WTC11 (cell line): Measurements from ENCODE around the gene BICRA. TPM values are rescaled to one million over a fixed set of nuclear protein-coding genes. Genes with fewer than 3 reads are reported as not detected.

Source experiments
- ATAC-seq: fragments of 200-7000 bp; cut with Tn5 transposase; 2 replicates; pipeline ENCODE4 v1.10.0; 2021; ENCODE audit warnings: mild to moderate bottlenecking, moderate library complexity
- CTCF ChIA-PET: fragments of 300-600 bp; sonication (Branson Sonifier 250); formaldehyde crosslinking; loops from one replicate; lab custom pipeline; 2021; ENCODE audit warnings: antibody characterized with exemption; lab: Charles Lee
- POLR2A ChIA-PET: fragments of 350-600 bp; sonication (Branson Sonifier 250); formaldehyde crosslinking; loops from one replicate; lab custom pipeline; 2021; ENCODE audit warnings: antibody characterized with exemption; lab: Charles Lee
- DNase-seq: peaks from one replicate; pipeline ENCODE4 v3.0.0; 2021; ENCODE audit warnings: low spot score
- H3K27ac Mint-ChIP-seq: 2 replicates; pipeline ENCODE4 v1.8.0; 2021; ENCODE audit warnings: mixed read lengths
- H3K27me3 Mint-ChIP-seq: 2 replicates; pipeline ENCODE4 v1.8.0; 2021; ENCODE audit warnings: low read depth, mild to moderate bottlenecking, moderate library complexity, mixed read lengths
- H3K36me3 Mint-ChIP-seq: 2 replicates; pipeline ENCODE4 v1.8.0; 2021; ENCODE audit warnings: mixed read lengths
- H3K4me1 Mint-ChIP-seq: 2 replicates; pipeline ENCODE4 v1.8.0; 2022; ENCODE audit warnings: mixed read lengths
- H3K4me3 Mint-ChIP-seq: 2 replicates; pipeline ENCODE4 v1.8.0; 2021; ENCODE audit warnings: mild to moderate bottlenecking, moderate library complexity, mixed read lengths
- H3K9me3 Mint-ChIP-seq: 2 replicates; pipeline ENCODE4 v1.8.0; 2021; ENCODE audit warnings: mixed read lengths
- CREB1 ChIP-seq: sonication (generic); formaldehyde crosslinking; IDR thresholded peaks from 2 replicates; pipeline ENCODE4 v1.8.0; 2023; ENCODE audit warnings: mild to moderate bottlenecking, missing genetic modification reagents
- CREM ChIP-seq: sonication (generic); formaldehyde crosslinking; IDR thresholded peaks from 2 replicates; pipeline ENCODE4 v1.8.1; 2022; ENCODE audit warnings: mild to moderate bottlenecking, missing genetic modification reagents, moderate library complexity
- ESRRA ChIP-seq: sonication (generic); formaldehyde crosslinking; IDR thresholded peaks from 2 replicates; pipeline ENCODE4 v1.8.1; 2022; ENCODE audit warnings: mild to moderate bottlenecking, missing genetic modification reagents, borderline replicate concordance
- ETV6 ChIP-seq: sonication (generic); formaldehyde crosslinking; IDR thresholded peaks from 2 replicates; pipeline ENCODE4 v1.8.1; 2022; ENCODE audit warnings: mild to moderate bottlenecking, missing genetic modification reagents
- FOXJ3 ChIP-seq: sonication (generic); formaldehyde crosslinking; IDR thresholded peaks from 2 replicates; pipeline ENCODE4 v1.9.0; 2021; ENCODE audit warnings: missing genetic modification reagents, mild to moderate bottlenecking, borderline replicate concordance
- GTF2I ChIP-seq: fragments of 250-450 bp; sonication (Bioruptor Pico); conservative IDR thresholded peaks from 2 replicates; pipeline ENCODE4 v1.4.0; 2021; ENCODE audit warnings: mild to moderate bottlenecking
- MLX ChIP-seq: sonication (generic); formaldehyde crosslinking; IDR thresholded peaks from 2 replicates; pipeline ENCODE4 v1.8.1; 2023; ENCODE audit warnings: mild to moderate bottlenecking, missing genetic modification reagents, moderate library complexity
- MXD4 ChIP-seq: fragments of 250-450 bp; sonication (Bioruptor Pico); IDR thresholded peaks from 2 replicates; pipeline ENCODE4 v1.8.0; 2021; ENCODE audit warnings: mild to moderate bottlenecking, moderate library complexity, borderline replicate concordance
- MYBL2 ChIP-seq: sonication (generic); formaldehyde crosslinking; IDR thresholded peaks from 2 replicates; pipeline ENCODE4 v1.8.1; 2023; ENCODE audit warnings: mild to moderate bottlenecking, moderate library complexity, missing genetic modification reagents
- NFATC4 ChIP-seq: fragments of 250-450 bp; sonication (Bioruptor Pico); IDR thresholded peaks from 2 replicates; pipeline ENCODE4 v1.9.0; 2021; ENCODE audit warnings: mild to moderate bottlenecking
- NFE2L1 ChIP-seq: sonication (generic); formaldehyde crosslinking; IDR thresholded peaks from 2 replicates; pipeline ENCODE4 v1.8.1; 2023; ENCODE audit warnings: missing genetic modification reagents
- NR1H2 ChIP-seq: sonication (generic); formaldehyde crosslinking; IDR thresholded peaks from 2 replicates; pipeline ENCODE4 v1.9.0; 2021; ENCODE audit warnings: mild to moderate bottlenecking, moderate library complexity, missing genetic modification reagents
- NR2C2 ChIP-seq: sonication (generic); formaldehyde crosslinking; IDR thresholded peaks from 2 replicates; pipeline ENCODE4 v1.8.0; 2022; ENCODE audit warnings: mild to moderate bottlenecking, missing genetic modification reagents
- SOX15 ChIP-seq: fragments of 250-450 bp; sonication (Bioruptor Pico); IDR thresholded peaks from 2 replicates; pipeline ENCODE4 v1.9.0; 2021; ENCODE audit warnings: mild to moderate bottlenecking
- TEAD1 ChIP-seq: sonication (generic); formaldehyde crosslinking; IDR thresholded peaks from 2 replicates; pipeline ENCODE4 v1.8.0; 2022; ENCODE audit warnings: mild to moderate bottlenecking, missing genetic modification reagents
- USF2 ChIP-seq: sonication (generic); formaldehyde crosslinking; IDR thresholded peaks from 2 replicates; pipeline ENCODE4 v1.8.1; 2023; ENCODE audit warnings: mild to moderate bottlenecking, missing genetic modification reagents, moderate library complexity
- ZNF263 ChIP-seq: sonication (generic); formaldehyde crosslinking; IDR thresholded peaks from 2 replicates; pipeline ENCODE4 v1.8.1; 2022; ENCODE audit warnings: low read depth, mild to moderate bottlenecking, moderate library complexity, missing genetic modification reagents
- ZNF317 ChIP-seq: sonication (generic); formaldehyde crosslinking; IDR thresholded peaks from 2 replicates; pipeline ENCODE4 v1.8.1; 2023; ENCODE audit warnings: low read depth, mild to moderate bottlenecking, moderate library complexity, missing genetic modification reagents, borderline replicate concordance
- ZNF416 ChIP-seq: fragments of 250-450 bp; sonication (Bioruptor Pico); IDR thresholded peaks from 2 replicates; pipeline ENCODE4 v1.9.0; 2021; ENCODE audit warnings: mild to moderate bottlenecking, inconsistent platforms
- ZNF423 ChIP-seq: fragments of 250-450 bp; sonication (Bioruptor Pico); IDR thresholded peaks from 2 replicates; pipeline ENCODE4 v2.1.2; 2022; ENCODE audit warnings: mild to moderate bottlenecking, moderate library complexity
- total RNA-seq: library from RNA; stranded (reverse); gene quantifications from 3 replicates; pipeline ENCODE4 v1.2.3, GENCODE V29; 2021
- TF ChIP-seq, protein P1 (sequence below): sonication (generic); formaldehyde crosslinking; IDR thresholded peaks from 2 replicates; pipeline ENCODE4 v1.8.1; 2022; ENCODE audit warnings: low read depth, mild to moderate bottlenecking, moderate library complexity, missing genetic modification reagents, borderline replicate concordance
- TF ChIP-seq, protein P2 (sequence below): sonication (generic); formaldehyde crosslinking; IDR thresholded peaks from 2 replicates; pipeline ENCODE4 v1.8.1; 2023; ENCODE audit warnings: mild to moderate bottlenecking, missing genetic modification reagents
- TF ChIP-seq, protein P3 (sequence below): sonication (generic); formaldehyde crosslinking; IDR thresholded peaks from 2 replicates; pipeline ENCODE4 v1.8.0; 2022; ENCODE audit warnings: mild to moderate bottlenecking, missing genetic modification reagents
- TF ChIP-seq, protein P4 (sequence below): fragments of 250-450 bp; sonication (Bioruptor Pico); IDR thresholded peaks from 2 replicates; pipeline ENCODE4 v1.9.0; 2021; ENCODE audit warnings: mild to moderate bottlenecking

Gene BICRA
- total RNA-seq, 1 experiment from 2014 or later = 30.3 TPM

- TF ChIP-seq, protein P1, sequence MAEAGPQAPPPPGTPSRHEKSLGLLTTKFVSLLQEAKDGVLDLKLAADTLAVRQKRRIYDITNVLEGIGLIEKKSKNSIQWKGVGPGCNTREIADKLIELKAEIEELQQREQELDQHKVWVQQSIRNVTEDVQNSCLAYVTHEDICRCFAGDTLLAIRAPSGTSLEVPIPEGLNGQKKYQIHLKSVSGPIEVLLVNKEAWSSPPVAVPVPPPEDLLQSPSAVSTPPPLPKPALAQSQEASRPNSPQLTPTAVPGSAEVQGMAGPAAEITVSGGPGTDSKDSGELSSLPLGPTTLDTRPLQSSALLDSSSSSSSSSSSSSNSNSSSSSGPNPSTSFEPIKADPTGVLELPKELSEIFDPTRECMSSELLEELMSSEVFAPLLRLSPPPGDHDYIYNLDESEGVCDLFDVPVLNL (CRISPR knock-in tag) = no peak
- TF ChIP-seq MYBL2 (CRISPR knock-in tag) (no peak), TEAD1 (CRISPR knock-in tag) (no peak), MLX (CRISPR knock-in tag) (no peak), NFE2L1 (CRISPR knock-in tag) (no peak), ZNF263 (CRISPR knock-in tag) (no peak), NFATC4 (no peak), GTF2I (CRISPR knock-in tag) (no peak), SOX15 (no peak)
- TF ChIP-seq, protein P2, sequence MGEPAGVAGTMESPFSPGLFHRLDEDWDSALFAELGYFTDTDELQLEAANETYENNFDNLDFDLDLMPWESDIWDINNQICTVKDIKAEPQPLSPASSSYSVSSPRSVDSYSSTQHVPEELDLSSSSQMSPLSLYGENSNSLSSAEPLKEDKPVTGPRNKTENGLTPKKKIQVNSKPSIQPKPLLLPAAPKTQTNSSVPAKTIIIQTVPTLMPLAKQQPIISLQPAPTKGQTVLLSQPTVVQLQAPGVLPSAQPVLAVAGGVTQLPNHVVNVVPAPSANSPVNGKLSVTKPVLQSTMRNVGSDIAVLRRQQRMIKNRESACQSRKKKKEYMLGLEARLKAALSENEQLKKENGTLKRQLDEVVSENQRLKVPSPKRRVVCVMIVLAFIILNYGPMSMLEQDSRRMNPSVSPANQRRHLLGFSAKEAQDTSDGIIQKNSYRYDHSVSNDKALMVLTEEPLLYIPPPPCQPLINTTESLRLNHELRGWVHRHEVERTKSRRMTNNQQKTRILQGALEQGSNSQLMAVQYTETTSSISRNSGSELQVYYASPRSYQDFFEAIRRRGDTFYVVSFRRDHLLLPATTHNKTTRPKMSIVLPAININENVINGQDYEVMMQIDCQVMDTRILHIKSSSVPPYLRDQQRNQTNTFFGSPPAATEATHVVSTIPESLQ (CRISPR knock-in tag) = no peak
- TF ChIP-seq, all 79 proteins: peak for 0
Observed at GRCh38 chr19:47676811-47677210, 67.9 kb downstream of the BICRA start (continued).

DNA sequence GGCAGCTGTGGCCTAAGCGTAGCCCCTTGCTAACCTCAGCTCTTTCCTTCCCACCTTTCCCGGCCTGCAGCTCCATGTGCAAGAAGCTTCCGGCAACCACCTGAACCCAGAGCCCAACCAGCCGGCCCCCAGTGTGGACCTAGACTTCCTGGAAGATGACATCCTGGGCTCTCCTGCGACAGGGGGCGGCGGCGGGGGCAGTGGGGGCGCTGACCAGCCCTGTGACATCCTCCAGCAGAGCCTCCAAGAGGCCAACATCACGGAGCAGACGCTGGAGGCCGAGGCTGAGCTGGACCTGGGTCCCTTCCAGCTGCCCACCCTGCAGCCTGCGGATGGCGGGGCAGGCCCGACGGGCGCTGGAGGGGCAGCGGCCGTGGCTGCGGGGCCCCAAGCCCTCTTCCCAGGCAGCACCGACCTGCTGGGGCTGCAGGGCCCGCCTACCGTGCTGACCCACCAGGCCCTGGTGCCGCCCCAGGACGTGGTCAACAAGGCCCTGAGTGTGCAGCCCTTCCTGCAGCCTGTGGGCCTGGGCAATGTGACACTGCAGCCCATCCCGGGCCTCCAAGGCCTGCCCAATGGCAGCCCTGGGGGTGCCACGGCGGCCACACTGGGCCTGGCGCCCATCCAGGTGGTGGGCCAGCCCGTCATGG lies 70.4 kb downstream of the BICRA start:
- Mint-ChIP-seq H3K4me3 (no peak overlapping the region), H3K27me3 (no peaks in the 10 kb centered on the region; the same call in 1 of the 2 replicates), H3K27ac (no peak overlapping the region), H3K36me3 (peaks cover 36% of the 10 kb centered on the region), H3K4me1 (no peaks in the 10 kb centered on the region), H3K9me3 (no peaks in the 10 kb centered on the region)
- CTCF ChIA-PET = interaction anchor here (0.6 kb wide), 1 partner anchor 838 kb away, joined by 3 read pairs; no protein-coding TSS in a partner anchor
- ATAC-seq = no peak
- POLR2A ChIA-PET = no interaction called here
- DNase-seq = no peak
- TF ChIP-seq NR2C2 (CRISPR knock-in tag) = no peak
- TF ChIP-seq ZNF423 (CRISPR knock-in tag) = no peak
- no peak for TF ChIP-seq NR1H2 (CRISPR knock-in tag)
- no peak for TF ChIP-seq ZNF416 (CRISPR knock-in tag)
- no peak for TF ChIP-seq ESRRA (CRISPR knock-in tag)
- TF ChIP-seq MYBL2 (CRISPR knock-in tag) = no peak
- TF ChIP-seq USF2 (CRISPR knock-in tag) = no peak
- no peak for TF ChIP-seq MXD4 (CRISPR knock-in tag)
- no peak for TF ChIP-seq ZNF317 (CRISPR knock-in tag)
- TF ChIP-seq, protein P3, sequence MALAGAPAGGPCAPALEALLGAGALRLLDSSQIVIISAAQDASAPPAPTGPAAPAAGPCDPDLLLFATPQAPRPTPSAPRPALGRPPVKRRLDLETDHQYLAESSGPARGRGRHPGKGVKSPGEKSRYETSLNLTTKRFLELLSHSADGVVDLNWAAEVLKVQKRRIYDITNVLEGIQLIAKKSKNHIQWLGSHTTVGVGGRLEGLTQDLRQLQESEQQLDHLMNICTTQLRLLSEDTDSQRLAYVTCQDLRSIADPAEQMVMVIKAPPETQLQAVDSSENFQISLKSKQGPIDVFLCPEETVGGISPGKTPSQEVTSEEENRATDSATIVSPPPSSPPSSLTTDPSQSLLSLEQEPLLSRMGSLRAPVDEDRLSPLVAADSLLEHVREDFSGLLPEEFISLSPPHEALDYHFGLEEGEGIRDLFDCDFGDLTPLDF (CRISPR knock-in tag) = no peak
- no peak for TF ChIP-seq CREB1 (CRISPR knock-in tag)
- TF ChIP-seq, protein P1 (CRISPR knock-in tag) = no peak
- TF ChIP-seq, protein P4, sequence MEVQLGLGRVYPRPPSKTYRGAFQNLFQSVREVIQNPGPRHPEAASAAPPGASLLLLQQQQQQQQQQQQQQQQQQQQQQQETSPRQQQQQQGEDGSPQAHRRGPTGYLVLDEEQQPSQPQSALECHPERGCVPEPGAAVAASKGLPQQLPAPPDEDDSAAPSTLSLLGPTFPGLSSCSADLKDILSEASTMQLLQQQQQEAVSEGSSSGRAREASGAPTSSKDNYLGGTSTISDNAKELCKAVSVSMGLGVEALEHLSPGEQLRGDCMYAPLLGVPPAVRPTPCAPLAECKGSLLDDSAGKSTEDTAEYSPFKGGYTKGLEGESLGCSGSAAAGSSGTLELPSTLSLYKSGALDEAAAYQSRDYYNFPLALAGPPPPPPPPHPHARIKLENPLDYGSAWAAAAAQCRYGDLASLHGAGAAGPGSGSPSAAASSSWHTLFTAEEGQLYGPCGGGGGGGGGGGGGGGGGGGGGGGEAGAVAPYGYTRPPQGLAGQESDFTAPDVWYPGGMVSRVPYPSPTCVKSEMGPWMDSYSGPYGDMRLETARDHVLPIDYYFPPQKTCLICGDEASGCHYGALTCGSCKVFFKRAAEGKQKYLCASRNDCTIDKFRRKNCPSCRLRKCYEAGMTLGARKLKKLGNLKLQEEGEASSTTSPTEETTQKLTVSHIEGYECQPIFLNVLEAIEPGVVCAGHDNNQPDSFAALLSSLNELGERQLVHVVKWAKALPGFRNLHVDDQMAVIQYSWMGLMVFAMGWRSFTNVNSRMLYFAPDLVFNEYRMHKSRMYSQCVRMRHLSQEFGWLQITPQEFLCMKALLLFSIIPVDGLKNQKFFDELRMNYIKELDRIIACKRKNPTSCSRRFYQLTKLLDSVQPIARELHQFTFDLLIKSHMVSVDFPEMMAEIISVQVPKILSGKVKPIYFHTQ (CRISPR knock-in tag) = no peak
- no peak for TF ChIP-seq ETV6 (CRISPR knock-in tag)
- no peak for TF ChIP-seq CREM (CRISPR knock-in tag)
- no peak for TF ChIP-seq FOXJ3 (CRISPR knock-in tag)
- TF ChIP-seq MLX (CRISPR knock-in tag) = no peak
